Measurements from ENCODE around the gene VGLL1.

The VGLL1 gene

GRCh38 chrX:136584545-136584944 is 52.5 kb downstream of the VGLL1 start:
- no peak overlapping the region for H4K91ac ChIP-seq (ENCODE audit: low read depth, low read length, poor library complexity)

DNA sequence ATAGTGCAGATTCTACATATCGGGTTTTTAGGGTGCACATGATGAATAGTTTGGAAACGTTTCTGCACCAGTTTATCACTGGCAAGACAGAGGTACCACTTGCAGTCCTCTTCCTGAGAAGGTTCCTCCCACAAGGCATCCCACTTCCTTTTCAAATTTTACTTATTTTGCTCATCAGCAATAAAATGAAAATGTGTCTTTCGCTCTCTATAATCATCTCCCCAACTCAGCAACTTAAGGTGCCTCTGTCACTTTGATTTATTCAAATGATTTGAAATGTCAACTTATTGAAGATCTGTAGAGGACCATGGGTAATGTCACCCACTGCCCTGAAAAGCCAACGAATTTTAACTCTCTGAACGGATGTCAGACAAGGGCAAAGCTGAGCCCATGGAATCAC is 53.2 kb downstream of the VGLL1 start:
- no peak overlapping the region for H3K27ac ChIP-seq (replicated peaks; ENCODE audit: low read length)
- H3K4me3 ChIP-seq (ENCODE audit: low read length in 2 of 2) = no peak overlapping the region
- H3K9ac ChIP-seq (ENCODE audit: low read depth, low read length, poor library complexity) = no peak overlapping the region
- peaks cover 0 to 13% (median 0%) of the 10 kb centered on the region in 3 experiments for H3K27me3 ChIP-seq (ENCODE audit: control insufficient read depth in 3 of 3, insufficient read depth in 3 of 3, low read depth in 1 of 3, low read length in 3 of 3)
- H3K79me1 ChIP-seq (ENCODE audit: low read depth, low read length) = no peaks in the 10 kb centered on the region
- H4K8ac ChIP-seq (ENCODE audit: low read depth, low read length) = no peak overlapping the region
- no CpG with 5 or more reads among the region's 5 CpGs for WGBS, 2 donors (ENCODE audit: extremely low coverage in 2 of 2, insufficient read length in 2 of 2, insufficient replicate concordance in 1 of 2)
- no peak overlapping the region for H3K23ac ChIP-seq (ENCODE audit: low read depth, low read length, poor library complexity)
- no peak overlapping the region for H2AK5ac ChIP-seq (ENCODE audit: low read depth, low read length)
- no peak overlapping the region for H3K4me2 ChIP-seq (ENCODE audit: insufficient read depth, low read length, poor library complexity, severe bottlenecking)
- no peak overlapping the region for H4K91ac ChIP-seq (ENCODE audit: low read depth, low read length, poor library complexity)
- H2BK5ac ChIP-seq (ENCODE audit: low read length) = no peak overlapping the region
- no peak overlapping the region for H3K18ac ChIP-seq (ENCODE audit: low read length)
- no peaks in the 10 kb centered on the region for H3K36me3 ChIP-seq (replicated peaks in 1 of 2; ENCODE audit: control insufficient read depth in 2 of 2, insufficient read depth in 2 of 2, low read length in 2 of 2)
- H3K4me1 ChIP-seq (ENCODE audit: control insufficient read depth in 2 of 2, insufficient read depth in 1 of 2, low read depth in 1 of 2, low read length in 2 of 2) = no peaks in the 10 kb centered on the region
- no peak overlapping the region for H2BK15ac ChIP-seq (ENCODE audit: low read length)
- no peak for DNase-seq (ENCODE audit: low spot score)
- no peak overlapping the region for H3K14ac ChIP-seq (ENCODE audit: low read length)
- H3K9me3 ChIP-seq (replicated peaks in 1 of 2; ENCODE audit: control insufficient read depth in 2 of 2, insufficient read depth in 1 of 2, low read depth in 1 of 2, low read length in 2 of 2) = no peaks in the 10 kb centered on the region
- no peak overlapping the region for H2BK12ac ChIP-seq (ENCODE audit: low read length)
- no peak overlapping the region for H2BK120ac ChIP-seq (ENCODE audit: low read depth, low read length)
- no peak overlapping the region for H3K4ac ChIP-seq (ENCODE audit: low read length)
- H2AFZ ChIP-seq (ENCODE audit: low read length) = no peak overlapping the region

More at GRCh38 chrX:136584545-136584944, 52.5 kb downstream of the VGLL1 start:
- no peak overlapping the region for H3K27ac ChIP-seq (replicated peaks; ENCODE audit: low read length)
- H2AK5ac ChIP-seq (ENCODE audit: low read depth, low read length) = no peak overlapping the region
- no peak for DNase-seq (ENCODE audit: low spot score)
- no peak overlapping the region for H3K18ac ChIP-seq (ENCODE audit: low read length)
- no peak overlapping the region for H3K4me2 ChIP-seq (ENCODE audit: insufficient read depth, low read length, poor library complexity, severe bottlenecking)
- H2BK15ac ChIP-seq (ENCODE audit: low read length) = no peak overlapping the region
- no peak overlapping the region for H3K4me3 ChIP-seq (ENCODE audit: low read length in 2 of 2)
- no peak overlapping the region for H2BK5ac ChIP-seq (ENCODE audit: low read length)
- no peak overlapping the region for H2BK120ac ChIP-seq (ENCODE audit: low read depth, low read length)
- no peaks in the 10 kb centered on the region for H3K4me1 ChIP-seq (ENCODE audit: control insufficient read depth in 2 of 2, insufficient read depth in 1 of 2, low read depth in 1 of 2, low read length in 2 of 2)
- H3K79me1 ChIP-seq (ENCODE audit: low read depth, low read length) = no peaks in the 10 kb centered on the region
- H3K36me3 ChIP-seq (replicated peaks in 1 of 2; ENCODE audit: control insufficient read depth in 2 of 2, insufficient read depth in 2 of 2, low read length in 2 of 2) = no peaks in the 10 kb centered on the region
- no peak overlapping the region for H2AFZ ChIP-seq (ENCODE audit: low read length)
- H3K23ac ChIP-seq (ENCODE audit: low read depth, low read length, poor library complexity) = no peak overlapping the region
- H4K8ac ChIP-seq (ENCODE audit: low read depth, low read length) = no peak overlapping the region
- H3K14ac ChIP-seq (ENCODE audit: low read length) = no peak overlapping the region
- peaks cover 0 to 13% (median 0%) of the 10 kb centered on the region in 3 experiments for H3K27me3 ChIP-seq (ENCODE audit: control insufficient read depth in 3 of 3, insufficient read depth in 3 of 3, low read depth in 1 of 3, low read length in 3 of 3)
- H3K4ac ChIP-seq (ENCODE audit: low read length) = no peak overlapping the region
- no peak overlapping the region for H2BK12ac ChIP-seq (ENCODE audit: low read length)
- no CpG with 5 or more reads among the region's 4 CpGs for WGBS, 2 donors (ENCODE audit: extremely low coverage in 2 of 2, insufficient read length in 2 of 2, insufficient replicate concordance in 1 of 2)
- H3K9ac ChIP-seq (ENCODE audit: low read depth, low read length, poor library complexity) = no peak overlapping the region
- no peaks in the 10 kb centered on the region for H3K9me3 ChIP-seq (replicated peaks in 1 of 2; ENCODE audit: control insufficient read depth in 2 of 2, insufficient read depth in 1 of 2, low read depth in 1 of 2, low read length in 2 of 2)

DNA sequence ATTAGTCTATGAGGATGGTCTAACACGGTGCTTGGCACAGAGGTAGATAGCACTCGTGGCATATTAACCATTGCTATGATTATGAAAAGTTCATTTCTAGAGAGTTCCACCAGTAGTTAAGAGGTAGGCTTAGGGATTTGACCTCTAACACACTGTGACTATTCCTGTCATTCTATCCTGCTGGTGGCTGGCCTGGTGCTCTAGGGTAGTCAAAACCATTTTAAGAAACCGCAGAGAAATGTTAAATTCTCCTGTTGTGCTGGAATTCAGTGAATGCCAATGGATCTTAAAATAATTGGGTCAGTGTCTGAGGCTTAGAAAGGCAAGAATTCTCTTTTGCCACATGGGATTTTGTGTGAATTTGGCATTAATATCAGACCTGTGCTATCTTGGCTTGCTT is 53.9 kb downstream of the VGLL1 start:
- Histone ChIP-seq H2AK5ac (ENCODE audit: low read depth, low read length) (no peak overlapping the region), H2BK120ac (ENCODE audit: low read depth, low read length) (no peak overlapping the region), H2BK15ac (ENCODE audit: low read length) (no peak overlapping the region), H3K23ac (ENCODE audit: low read depth, low read length, poor library complexity) (no peak overlapping the region), H2BK5ac (ENCODE audit: low read length) (no peak overlapping the region), H3K27ac (replicated peaks; ENCODE audit: low read length) (no peak overlapping the region), H3K18ac (ENCODE audit: low read length) (no peak overlapping the region), H4K8ac (ENCODE audit: low read depth, low read length) (no peak overlapping the region), H3K4ac (ENCODE audit: low read length) (no peak overlapping the region), H3K9ac (ENCODE audit: low read depth, low read length, poor library complexity) (no peak overlapping the region), H3K27me3 (ENCODE audit: control insufficient read depth in 3 of 3, insufficient read depth in 3 of 3, low read depth in 1 of 3, low read length in 3 of 3) (peaks cover 0 to 13% (median 0%) of the 10 kb centered on the region in 3 experiments), H3K4me3 (ENCODE audit: low read length in 2 of 2) (no peak overlapping the region), H3K4me1 (ENCODE audit: control insufficient read depth in 2 of 2, insufficient read depth in 1 of 2, low read depth in 1 of 2, low read length in 2 of 2) (no peaks in the 10 kb centered on the region), H3K9me3 (replicated peaks in 1 of 2; ENCODE audit: control insufficient read depth in 2 of 2, insufficient read depth in 1 of 2, low read depth in 1 of 2, low read length in 2 of 2) (no peaks in the 10 kb centered on the region), H3K4me2 (ENCODE audit: insufficient read depth, low read length, poor library complexity, severe bottlenecking) (no peak overlapping the region), H3K14ac (ENCODE audit: low read length) (no peak overlapping the region), H3K36me3 (replicated peaks in 1 of 2; ENCODE audit: control insufficient read depth in 2 of 2, insufficient read depth in 2 of 2, low read length in 2 of 2) (no peaks in the 10 kb centered on the region), H4K91ac (ENCODE audit: low read depth, low read length, poor library complexity) (no peak overlapping the region), H2BK12ac (ENCODE audit: low read length) (no peak overlapping the region), H3K79me1 (ENCODE audit: low read depth, low read length) (no peaks in the 10 kb centered on the region), H2AFZ (ENCODE audit: low read length) (no peak overlapping the region)
- WGBS, 2 donors (ENCODE audit: extremely low coverage in 2 of 2, insufficient read length in 2 of 2, insufficient replicate concordance in 1 of 2) = no CpG with 5 or more reads among the region's 3 CpGs
- DNase-seq (ENCODE audit: low spot score) = no peak

GRCh38 chrX:136586386-136586785 is 54.4 kb downstream of the VGLL1 start:
- H3K27me3 ChIP-seq (ENCODE audit: control insufficient read depth in 3 of 3, insufficient read depth in 3 of 3, low read depth in 1 of 3, low read length in 3 of 3) = peaks cover 0 to 13% (median 0%) of the 10 kb centered on the region in 3 experiments

More at GRCh38 chrX:136586386-136586785, 54.4 kb downstream of the VGLL1 start:
- H2AK5ac ChIP-seq (ENCODE audit: low read depth, low read length) = no peak overlapping the region
- no peak overlapping the region for H2BK15ac ChIP-seq (ENCODE audit: low read length)
- H4K91ac ChIP-seq (ENCODE audit: low read depth, low read length, poor library complexity) = no peak overlapping the region
- no peak overlapping the region for H2BK5ac ChIP-seq (ENCODE audit: low read length)
- H3K79me1 ChIP-seq (ENCODE audit: low read depth, low read length) = no peaks in the 10 kb centered on the region
- no peak overlapping the region for H3K23ac ChIP-seq (ENCODE audit: low read depth, low read length, poor library complexity)
- no peak overlapping the region for H3K9ac ChIP-seq (ENCODE audit: low read depth, low read length, poor library complexity)
- H3K27ac ChIP-seq (replicated peaks; ENCODE audit: low read length) = no peak overlapping the region
- H3K4me1 ChIP-seq (ENCODE audit: control insufficient read depth in 2 of 2, insufficient read depth in 1 of 2, low read depth in 1 of 2, low read length in 2 of 2) = no peaks in the 10 kb centered on the region
- H3K36me3 ChIP-seq (replicated peaks in 1 of 2; ENCODE audit: control insufficient read depth in 2 of 2, insufficient read depth in 2 of 2, low read length in 2 of 2) = no peaks in the 10 kb centered on the region
- H3K18ac ChIP-seq (ENCODE audit: low read length) = no peak overlapping the region
- no peaks in the 10 kb centered on the region for H3K9me3 ChIP-seq (replicated peaks in 1 of 2; ENCODE audit: control insufficient read depth in 2 of 2, insufficient read depth in 1 of 2, low read depth in 1 of 2, low read length in 2 of 2)
- WGBS, 2 donors (ENCODE audit: extremely low coverage in 2 of 2, insufficient read length in 2 of 2, insufficient replicate concordance in 1 of 2) = no CpG with 5 or more reads among the region's 3 CpGs
- no peak overlapping the region for H3K4ac ChIP-seq (ENCODE audit: low read length)
- DNase-seq (ENCODE audit: low spot score) = no peak
- H2AFZ ChIP-seq (ENCODE audit: low read length) = no peak overlapping the region
- no peak overlapping the region for H2BK120ac ChIP-seq (ENCODE audit: low read depth, low read length)
- no peak overlapping the region for H4K8ac ChIP-seq (ENCODE audit: low read depth, low read length)
- no peak overlapping the region for H3K4me2 ChIP-seq (ENCODE audit: insufficient read depth, low read length, poor library complexity, severe bottlenecking)
- no peak overlapping the region for H3K14ac ChIP-seq (ENCODE audit: low read length)
- H3K4me3 ChIP-seq (ENCODE audit: low read length in 2 of 2) = no peak overlapping the region
- H2BK12ac ChIP-seq (ENCODE audit: low read length) = no peak overlapping the region
